Mesangial cell (primary cell): ENCODE measurements around the gene EMD. TPM values are rescaled to one million over a fixed set of nuclear protein-coding genes. Genes with fewer than 3 reads are reported as not detected.

Experiments
- total RNA-seq: library from RNA; depleted of rRNA; stranded (reverse); fragments of >200 nt; gene quantifications from 2 replicates; pipeline ENCODE4 v1.2.3, GENCODE V29; 2015

Gene EMD
- 53.0 and 59.8 TPM in 2 replicates for total RNA-seq

DNA sequence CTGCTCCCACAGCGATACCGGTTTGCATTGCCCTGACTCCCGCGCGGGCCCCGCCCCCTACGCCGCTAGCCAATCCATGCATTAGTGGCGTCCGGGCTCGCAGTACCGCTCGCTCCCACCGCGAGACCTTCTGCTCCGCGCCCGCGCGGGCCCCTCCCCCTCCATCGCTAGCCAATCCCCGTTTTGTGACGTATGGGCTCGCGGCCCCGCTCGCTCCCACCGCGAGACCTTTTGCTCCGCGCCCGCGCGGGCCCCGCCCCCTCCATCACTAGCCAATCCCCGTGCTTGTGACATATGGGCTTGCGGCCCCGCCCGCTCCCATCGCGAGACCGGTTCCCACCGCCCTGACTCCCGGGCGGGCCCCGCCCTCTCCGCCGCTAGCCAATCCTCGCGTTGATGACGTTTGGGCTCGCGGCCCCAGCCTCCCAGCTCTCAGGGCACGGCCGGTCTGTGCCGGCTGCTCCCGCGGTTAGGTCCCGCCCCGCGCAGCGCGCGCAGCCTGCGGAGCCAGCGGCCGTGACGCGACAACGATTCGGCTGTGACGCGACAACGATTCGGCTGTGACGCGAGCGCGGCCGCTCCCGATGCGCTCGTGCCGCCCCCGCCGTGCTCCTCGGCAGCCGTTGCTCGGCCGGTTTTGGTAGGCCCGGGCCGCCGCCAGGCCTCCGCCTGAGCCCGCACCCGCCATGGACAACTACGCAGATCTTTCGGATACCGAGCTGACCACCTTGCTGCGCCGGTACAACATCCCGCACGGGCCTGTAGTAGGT lies at the start of gene EMD:
Gene EMD, plus strand, starts transcription at position 497 of the 770 bp plus-strand sequence. Its CDS starts 190 bp downstream, at position 687.

GRCh38 chrX:154374313-154375155 lies 4.6 kb upstream of the EMD start, which contains the start of gene FLNA:
Gene FLNA, minus strand, starts transcription at chrX:154374634. Its CDS starts 3,389 bp downstream, at chrX:154371245.

GRCh38 chrX:154397888-154398667 lies 19.0 kb downstream of the EMD start, which contains the start of gene RPL10:
Gene RPL10, plus strand, starts transcription at chrX:154398377. Its CDS starts 143 bp downstream, at chrX:154398520.

GRCh38 chrX:154409222-154409871 lies 30.3 kb downstream of the EMD start, which contains the start of gene DNASE1L1:
Gene DNASE1L1, minus strand, starts transcription at chrX:154409254. Its CDS starts 3,686 bp downstream, at chrX:154405568.

DNA sequence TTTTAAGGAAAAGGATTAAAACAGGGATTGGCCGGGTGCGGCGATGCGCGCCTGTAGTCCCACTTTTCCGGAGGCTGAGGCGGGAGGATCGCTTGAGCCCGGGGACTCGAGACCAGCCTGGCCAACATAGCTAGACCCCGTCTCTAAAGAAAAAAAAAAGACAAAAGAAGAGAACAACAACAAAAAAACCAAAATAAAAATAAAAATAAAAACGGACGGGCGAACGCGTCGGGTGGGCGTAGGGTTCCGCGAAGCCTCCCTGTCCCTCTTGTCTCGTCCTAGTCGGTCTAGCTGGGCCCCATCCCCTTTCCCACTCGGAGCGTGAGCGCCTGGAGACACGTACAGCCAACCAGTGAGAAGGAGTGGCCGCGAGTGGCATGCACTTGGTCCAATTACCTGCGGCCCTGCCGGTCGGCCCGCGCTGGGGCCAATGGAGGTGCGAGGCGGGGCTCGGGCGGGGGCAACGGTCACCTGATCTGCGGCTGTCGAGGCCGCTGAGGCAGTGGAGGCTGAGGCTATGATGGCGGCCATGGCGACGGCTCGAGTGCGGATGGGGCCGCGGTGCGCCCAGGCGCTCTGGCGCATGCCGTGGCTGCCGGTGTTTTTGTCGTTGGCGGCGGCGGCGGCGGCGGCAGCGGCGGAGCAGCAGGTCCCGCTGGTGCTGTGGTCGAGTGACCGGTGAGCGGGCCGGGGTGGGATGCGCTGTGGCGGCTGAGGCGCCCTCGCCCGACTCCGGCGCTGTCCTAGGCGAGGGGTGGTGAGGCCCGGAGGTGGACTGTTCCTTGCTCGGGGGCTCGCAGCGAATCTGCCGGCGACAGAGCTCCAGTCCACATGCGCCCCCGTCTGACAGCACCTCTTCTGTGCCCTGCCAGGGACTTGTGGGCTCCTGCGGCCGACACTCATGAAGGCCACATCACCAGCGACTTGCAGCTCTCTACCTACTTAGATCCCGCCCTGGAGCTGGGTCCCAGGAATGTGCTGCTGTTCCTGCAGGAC lies 49.4 kb downstream of the EMD start, which contains the start of gene ATP6AP1:
Gene ATP6AP1, plus strand, starts transcription at position 502 of the 996 bp plus-strand sequence. Its CDS starts 16 bp downstream, at position 518.

Other genes with a start within 250 kb of the EMD start
- gene OPN1LW, start 235.1 kb upstream of the EMD start, total RNA-seq, result not detected in 2 replicates
- not detected in 2 replicates for gene OPN1MW, start 196.7 kb upstream of the EMD start, total RNA-seq
- gene OPN1MW2, start 159.5 kb upstream of the EMD start, total RNA-seq, result not detected in 2 replicates
- gene OPN1MW3, start 121.7 kb upstream of the EMD start, total RNA-seq, result not detected in 2 replicates
- not detected in 2 replicates for gene TEX28, start 84.2 kb upstream of the EMD start, total RNA-seq
- not detected in 2 replicates for gene TKTL1, start 83.5 kb upstream of the EMD start, total RNA-seq
- gene FLNA, start 4.7 kb upstream of the EMD start, total RNA-seq, result 2,491 and 2,888 TPM in 2 replicates
- 5,163 and 5,241 TPM in 2 replicates for gene RPL10, start 19.1 kb downstream of the EMD start, total RNA-seq
- 32.3 and 68.7 TPM in 2 replicates for gene DNASE1L1, start 30.0 kb downstream of the EMD start, total RNA-seq
- gene TAFAZZIN, start 32.2 kb downstream of the EMD start, total RNA-seq, result 23.5 and 31.4 TPM in 2 replicates
- 45.0 and 81.4 TPM in 2 replicates for gene ATP6AP1, start 49.4 kb downstream of the EMD start, total RNA-seq
- gene GDI1, start 57.9 kb downstream of the EMD start, total RNA-seq, result 74.0 and 80.7 TPM in 2 replicates
- gene FAM50A, start 64.8 kb downstream of the EMD start, total RNA-seq, result 34.7 and 46.1 TPM in 2 replicates
- gene PLXNA3, start 79.0 kb downstream of the EMD start, total RNA-seq, result 19.6 and 26.1 TPM in 2 replicates
- gene LAGE3, start 100.0 kb downstream of the EMD start, total RNA-seq, result 18.4 and 23.7 TPM in 2 replicates
- 49.4 and 62.1 TPM in 2 replicates for gene UBL4A, start 107.3 kb downstream of the EMD start, total RNA-seq
- gene SLC10A3, start 111.3 kb downstream of the EMD start, total RNA-seq, result 25.7 and 33.6 TPM in 2 replicates
- gene FAM3A, start 136.9 kb downstream of the EMD start, total RNA-seq, result 28.8 and 51.0 TPM in 2 replicates
- gene G6PD, start 167.6 kb downstream of the EMD start, total RNA-seq, result 70.2 and 95.5 TPM in 2 replicates
- gene IKBKG, start 168.3 kb downstream of the EMD start, total RNA-seq, result 15.5 and 17.6 TPM in 2 replicates
- not detected in 2 replicates for gene CTAG1A, start 205.8 kb downstream of the EMD start, total RNA-seq
- gene CTAG1B, start 240.0 kb downstream of the EMD start, total RNA-seq, result not detected in 2 replicates